ENCODE results near the gene ZNF358.
"Not testable (repeated sequence)": the region's sequence is repeated elsewhere in the genome, so short reads cannot be mapped to it uniquely, and the experiment has no call there.

The ZNF358 gene

GRCh38 chr19:7535998-7536695, 20.2 kb downstream of the ZNF358 start:
- DNase-seq (ENCODE audit: low read depth): no peak

GRCh38 chr19:7538990-7539389, 23.1 kb downstream of the ZNF358 start:
- not testable (repeated sequence) for DNase-seq (ENCODE audit: low read depth)

DNA sequence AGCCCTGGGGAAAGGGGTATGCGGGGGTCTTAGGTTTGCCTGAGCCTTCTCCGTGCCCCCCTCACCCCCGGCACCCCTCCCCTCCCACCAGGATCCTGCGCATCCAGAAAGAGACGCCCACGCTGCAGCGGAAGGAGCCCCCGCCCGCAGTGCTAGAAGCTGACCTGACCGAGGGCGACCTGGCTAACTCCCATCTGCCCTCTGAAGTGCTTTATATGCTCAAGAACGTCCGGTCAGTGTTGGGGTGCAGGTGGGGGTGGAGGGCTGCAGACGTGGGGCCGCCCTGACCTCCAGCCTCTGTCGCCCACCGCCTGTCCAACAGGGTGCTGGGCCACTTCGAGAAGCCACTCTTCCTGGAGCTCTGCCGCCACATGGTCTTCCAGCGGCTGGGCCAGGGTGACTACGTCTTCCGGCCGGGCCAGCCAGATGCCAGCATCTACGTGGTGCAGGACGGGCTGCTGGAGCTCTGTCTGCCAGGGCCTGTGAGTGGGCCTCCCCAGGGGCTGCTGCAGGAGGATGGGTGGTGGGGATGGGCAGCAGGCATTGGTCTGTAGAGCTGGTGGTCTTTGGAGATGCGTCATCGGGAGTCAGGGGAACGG, 24.0 kb downstream of the ZNF358 start:
- DNase-seq (ENCODE audit: low read depth): no peak

DNA sequence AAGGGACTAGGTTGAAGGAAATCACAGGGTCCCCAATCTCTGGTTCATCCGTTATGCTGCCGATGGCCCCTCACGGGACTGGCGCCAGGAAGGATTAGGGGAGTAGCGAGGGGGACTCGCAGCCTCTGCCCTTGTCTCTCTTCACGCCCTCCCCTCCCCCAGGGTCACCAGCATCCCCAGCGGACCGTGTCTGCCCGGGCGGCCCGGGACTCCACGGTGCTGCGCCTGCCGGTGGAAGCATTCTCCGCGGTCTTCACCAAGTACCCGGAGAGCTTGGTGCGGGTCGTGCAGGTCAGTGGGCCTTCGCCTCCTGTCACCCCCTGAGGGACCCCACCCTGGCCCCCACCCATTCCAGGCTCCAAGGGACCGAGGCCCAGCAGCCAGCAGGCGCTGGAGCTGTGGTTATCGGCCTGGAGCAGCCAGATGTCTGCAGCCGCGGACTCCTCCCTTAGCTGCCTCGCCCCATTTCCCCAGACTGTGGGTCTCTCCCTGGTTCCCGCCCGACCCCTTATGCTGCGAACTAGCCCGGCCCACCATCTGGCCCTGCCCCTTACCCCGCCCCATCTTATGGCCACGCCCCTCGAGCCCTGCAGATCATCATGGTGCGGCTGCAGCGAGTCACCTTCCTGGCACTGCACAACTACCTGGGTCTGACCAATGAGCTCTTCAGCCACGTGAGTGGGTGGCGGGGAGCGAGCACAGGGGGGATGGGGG, 25.0 kb downstream of the ZNF358 start:
- no peak for DNase-seq (ENCODE audit: low read depth)

DNA sequence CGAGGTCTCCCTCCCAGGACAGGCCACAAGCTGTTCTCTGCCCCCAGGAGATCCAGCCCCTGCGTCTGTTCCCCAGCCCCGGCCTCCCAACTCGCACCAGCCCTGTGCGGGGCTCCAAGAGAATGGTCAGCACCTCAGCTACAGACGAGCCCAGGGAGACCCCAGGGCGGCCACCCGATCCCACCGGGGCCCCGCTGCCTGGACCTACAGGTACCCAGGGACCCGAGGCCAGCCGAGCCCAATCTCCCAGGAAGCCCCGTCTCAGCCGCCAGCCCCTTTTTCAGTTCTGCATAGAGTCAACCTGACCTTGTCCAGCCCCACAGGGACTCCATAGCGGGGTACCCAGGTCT, 25.5 kb downstream of the ZNF358 start:
- DNase-seq (ENCODE audit: low read depth): no peak

GRCh38 chr19:7541828-7542443, 26.0 kb downstream of the ZNF358 start:
- no peak for DNase-seq (ENCODE audit: low read depth)

DNA sequence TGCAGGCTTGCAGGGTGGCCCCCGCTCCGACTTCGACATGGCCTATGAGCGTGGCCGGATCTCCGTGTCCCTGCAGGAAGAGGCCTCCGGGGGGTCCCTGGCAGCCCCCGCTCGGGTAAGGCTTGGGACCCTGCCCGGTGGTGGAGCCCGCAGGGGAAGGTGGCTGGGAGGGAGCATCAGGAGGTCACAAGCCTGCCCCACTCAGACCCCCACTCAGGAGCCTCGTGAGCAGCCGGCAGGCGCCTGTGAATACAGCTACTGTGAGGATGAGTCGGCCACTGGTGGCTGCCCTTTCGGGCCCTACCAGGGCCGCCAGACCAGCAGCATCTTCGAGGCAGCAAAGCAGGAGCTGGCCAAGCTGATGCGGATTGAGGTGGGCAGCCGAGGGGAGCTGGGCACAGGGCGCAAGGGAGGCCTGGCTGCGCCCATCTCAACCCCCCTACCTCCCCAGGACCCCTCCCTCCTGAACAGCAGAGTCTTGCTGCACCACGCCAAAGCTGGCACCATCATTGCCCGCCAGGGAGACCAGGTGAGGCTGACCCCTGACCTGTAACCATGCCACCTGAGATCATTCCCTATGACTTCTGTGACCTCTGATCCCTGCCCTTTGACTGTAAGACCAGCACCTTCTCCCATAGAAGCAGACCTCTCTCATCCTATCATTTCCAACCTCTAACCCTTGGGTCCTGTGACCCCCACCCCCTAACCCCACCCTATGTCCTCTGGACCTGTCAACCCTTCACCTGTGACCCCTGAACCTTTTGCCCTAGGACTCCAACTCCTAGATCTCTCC, 26.8 kb downstream of the ZNF358 start:
- no peak for DNase-seq (ENCODE audit: low read depth)

DNA sequence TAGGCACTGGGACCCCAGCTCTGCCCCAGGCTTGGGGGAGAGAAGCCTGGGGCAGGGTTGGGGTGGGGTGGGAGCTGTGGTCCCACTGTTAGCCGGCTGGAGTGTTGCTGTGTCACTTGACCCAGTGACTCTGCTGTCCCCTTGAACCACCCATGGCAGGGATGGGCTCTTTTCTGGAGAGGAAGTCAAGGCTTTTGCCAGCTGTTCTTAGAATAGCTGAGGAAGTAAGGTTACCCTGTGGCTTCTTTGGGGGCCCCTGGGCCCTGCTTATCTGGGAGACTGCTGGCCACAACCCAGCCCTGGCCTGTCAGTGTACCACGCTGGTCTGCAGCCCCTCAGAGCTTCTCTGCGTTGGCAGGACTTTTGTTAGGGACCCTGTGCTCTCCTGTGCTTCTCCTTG, 28.7 kb downstream of the ZNF358 start:
- DNase-seq (ENCODE audit: low read depth): no peak

- no peak for DNase-seq (ENCODE audit: low read depth)
These were observed 29.4 kb downstream of the ZNF358 start for GRCh38 chr19:7545300-7545699.

- DNase-seq (ENCODE audit: low read depth): no peak
These were observed 30.0 kb downstream of the ZNF358 start for GRCh38 chr19:7545904-7546303.

DNA sequence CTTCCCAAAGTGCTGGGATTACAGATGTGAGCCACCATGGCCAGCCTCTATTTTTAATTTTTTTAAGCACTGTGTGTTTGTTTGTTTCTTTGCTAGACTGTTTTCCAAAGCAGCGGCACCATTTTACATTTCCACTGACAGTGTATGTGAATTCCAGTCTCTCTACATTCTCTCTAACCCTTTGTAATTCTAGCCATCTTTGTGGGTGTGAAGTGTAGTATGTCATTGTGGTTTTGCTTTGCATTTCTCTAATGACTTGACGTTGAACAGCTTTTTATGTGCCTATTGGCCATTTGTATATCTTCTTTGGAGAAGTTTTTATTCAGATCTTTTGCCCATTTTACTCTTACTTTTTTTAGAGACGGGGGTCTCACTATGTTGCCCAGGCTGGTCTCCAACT, 31.3 kb downstream of the ZNF358 start:
- DNase-seq (ENCODE audit: low read depth): no peak

GRCh38 chr19:7549429-7550148, 33.7 kb downstream of the ZNF358 start:
- DNase-seq (ENCODE audit: low read depth): no peak

- no peak for DNase-seq (ENCODE audit: low read depth)
These were observed 34.4 kb downstream of the ZNF358 start for GRCh38 chr19:7550169-7550770.

- DNase-seq (ENCODE audit: low read depth): no peak
These were observed 35.3 kb downstream of the ZNF358 start for GRCh38 chr19:7550987-7551761.

DNA sequence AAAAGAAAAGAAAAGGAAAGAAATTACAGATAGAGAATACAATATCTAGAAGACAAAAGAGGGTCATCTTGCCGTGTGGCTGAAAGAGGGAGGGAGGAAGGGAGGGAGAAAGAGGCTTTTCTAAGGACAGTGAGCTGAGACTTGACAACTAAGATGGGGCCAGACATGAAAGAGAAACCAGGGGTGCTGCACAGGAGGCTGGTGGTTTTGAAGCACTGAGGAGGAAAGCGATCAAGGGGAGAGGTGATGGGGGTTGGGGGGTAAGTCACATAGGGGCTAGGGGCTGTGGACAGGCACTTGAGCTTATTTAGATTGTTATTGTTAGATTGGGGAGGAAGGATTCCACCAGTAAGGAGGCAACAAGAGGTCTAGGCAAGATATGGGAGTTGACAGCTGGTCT, 36.9 kb downstream of the ZNF358 start:
- no peak for DNase-seq (ENCODE audit: low read depth)

- DNase-seq (ENCODE audit: low read depth): no peak
These were observed 38.7 kb downstream of the ZNF358 start for GRCh38 chr19:7554565-7554964.

GRCh38 chr19:7554990-7555864, 39.3 kb downstream of the ZNF358 start:
- no peak for DNase-seq (ENCODE audit: low read depth)

DNA sequence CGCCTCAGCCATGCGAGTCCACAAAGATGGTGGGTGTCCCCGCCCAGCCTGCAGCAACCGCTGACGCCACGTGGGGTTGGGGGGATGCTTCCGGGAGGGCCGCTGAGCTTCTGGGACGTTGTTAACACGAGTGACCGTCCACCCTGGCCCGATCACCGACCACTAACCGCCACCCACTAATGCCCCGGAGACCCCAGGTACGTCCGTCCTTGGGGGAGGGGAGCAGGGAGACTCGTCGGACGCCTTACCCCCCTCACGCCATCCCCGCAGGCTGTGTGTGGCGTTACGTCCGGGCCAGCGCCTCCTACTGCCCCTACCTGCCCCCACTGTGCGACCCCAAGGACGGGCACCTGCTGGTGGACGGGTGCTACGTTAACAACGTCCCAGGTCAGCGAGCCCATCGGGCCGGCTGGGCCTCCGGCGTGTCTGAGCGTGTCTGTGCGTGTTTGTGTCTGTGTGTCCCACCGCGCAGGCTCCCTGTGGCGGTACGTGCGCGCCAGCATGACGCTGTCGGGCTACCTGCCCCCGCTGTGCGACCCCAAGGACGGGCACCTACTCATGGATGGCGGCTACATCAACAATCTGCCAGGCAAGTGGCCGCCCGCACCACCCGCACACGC, 40.9 kb downstream of the ZNF358 start:
- no peak for DNase-seq (ENCODE audit: low read depth)

GRCh38 chr19:7558667-7559066, 42.8 kb downstream of the ZNF358 start:
- no peak for DNase-seq (ENCODE audit: low read depth)

All from stimulated activated CD8-positive, alpha-beta memory T cell treated with anti-CD3 and anti-CD28 coated beads, Interleukin-12 subunit alpha, Interleukin-12 subunit beta, amount 100 ng/mL, for 1 hour (primary cell).